ENCODE data around the gene KRTAP4-12.
"Not testable (repeated sequence)": the region's sequence is repeated elsewhere in the genome, so short reads cannot be mapped to it uniquely, and the experiment has no call there.

The KRTAP4-12 gene

DNA sequence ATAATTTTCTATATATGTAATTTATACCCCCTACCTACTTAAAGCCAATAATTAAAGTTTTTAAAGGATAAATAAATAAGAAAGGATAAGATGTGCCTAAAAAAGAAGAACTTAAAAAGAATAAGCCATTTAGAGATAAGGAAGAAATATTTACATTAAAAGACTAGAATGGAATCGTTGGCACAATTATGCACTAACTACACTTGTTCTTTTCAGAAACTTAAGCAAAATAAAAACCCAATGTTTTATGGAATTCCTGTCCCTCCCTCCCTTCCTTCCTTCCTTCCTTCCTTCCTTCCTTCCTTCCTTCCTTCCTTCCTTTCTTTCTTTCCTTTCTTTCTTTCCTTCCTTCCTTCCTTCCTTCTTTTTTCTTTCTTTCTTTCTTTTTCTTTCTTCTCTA is 20.9 kb upstream of the KRTAP4-12 start:
- no peak for DNase-seq (ENCODE audit: low spot score in 2 of 2)
- Histone ChIP-seq H3K36me3 (replicated peaks) (no peaks in the 10 kb centered on the region), H3K4me1 (no peaks in the 10 kb centered on the region), H3K4me3 (no peak overlapping the region), H3K27me3 (ENCODE audit: low read depth) (0 out of 2 replicates have a peak, but pooled peaks cover 5% of the 10 kb centered on the region), H3K9me3 (no peaks in the 10 kb centered on the region; the same call in 1 of the 2 replicates)
- in situ Hi-C loops (cut with MboI; ENCODE audit: low sequenced_read_pairs): no loop called here

DNA sequence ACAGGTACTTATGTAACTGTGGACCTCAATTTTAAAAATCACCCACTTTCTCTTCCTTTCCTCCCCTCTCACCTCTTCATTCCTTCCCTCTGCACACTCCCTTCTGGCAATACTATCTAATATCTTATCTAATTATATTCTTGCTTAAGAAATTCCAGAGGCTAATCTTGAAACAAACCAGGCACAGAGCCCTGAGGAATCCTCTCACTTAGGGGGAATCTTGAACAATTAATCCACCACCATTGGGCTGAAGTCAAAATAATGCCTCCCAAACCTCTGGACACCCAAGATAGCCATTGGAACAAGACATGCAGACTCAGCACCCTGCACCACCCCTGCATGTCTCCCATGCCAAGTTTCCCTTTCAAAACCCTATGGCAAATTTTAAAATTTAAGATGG is 17.4 kb upstream of the KRTAP4-12 start:
- DNase-seq (ENCODE audit: low spot score in 2 of 2): no peak
- H3K27me3 ChIP-seq (ENCODE audit: low read depth): 0 out of 2 replicates have a peak, but pooled peaks cover 3% of the 10 kb centered on the region
- H3K4me3 ChIP-seq: no peak overlapping the region
- in situ Hi-C loops (cut with MboI; ENCODE audit: low sequenced_read_pairs): no loop called here
- no peaks in the 10 kb centered on the region for H3K9me3 ChIP-seq
- no peaks in the 10 kb centered on the region for H3K4me1 ChIP-seq
- no peaks in the 10 kb centered on the region for H3K36me3 ChIP-seq (replicated peaks)

DNA sequence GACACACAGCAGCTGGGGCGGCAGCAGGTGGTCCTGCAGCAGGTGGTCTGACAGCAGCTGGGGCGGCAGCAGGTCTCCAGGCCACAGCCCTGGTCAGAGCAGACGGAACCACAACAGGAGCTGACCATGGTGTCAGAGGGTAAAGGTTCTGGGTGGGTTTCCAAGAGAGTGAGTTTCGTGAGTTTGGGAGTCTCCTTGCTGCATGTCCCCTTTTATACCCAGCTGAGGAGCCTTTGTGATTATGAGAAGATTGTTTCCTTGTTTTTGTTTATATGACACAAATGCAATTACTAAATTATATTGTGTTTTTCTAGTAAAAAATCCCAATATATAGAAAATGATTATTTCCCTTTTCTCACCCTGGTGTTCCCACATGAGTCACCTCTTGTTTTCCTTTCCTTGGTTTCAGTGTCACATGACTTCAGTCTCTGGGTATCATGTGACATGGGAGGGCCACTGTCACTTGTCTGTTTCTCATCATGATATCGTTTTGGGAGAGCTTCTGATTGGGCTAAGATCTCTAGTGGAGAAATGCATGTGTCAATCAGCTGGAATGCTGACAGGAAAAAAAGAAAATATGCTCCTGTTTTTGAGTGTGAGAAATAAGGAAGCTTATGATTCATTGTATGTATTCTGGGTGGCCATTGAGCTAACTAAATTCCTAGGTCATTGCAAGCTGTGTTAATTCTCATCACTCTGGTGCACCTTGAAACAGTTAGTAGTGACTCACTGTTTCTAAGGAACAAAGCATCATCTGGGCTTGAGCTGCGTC is 16.6 kb upstream of the KRTAP4-12 start, which contains the start of gene KRTAP4-6:
Gene KRTAP4-6 (minus strand): TSS at position 185 of the 772 bp plus-strand sequence. CDS start 57 bp downstream, at position 128.
- no peaks in the 10 kb centered on the region for H3K9me3 ChIP-seq
- in situ Hi-C loops (cut with MboI; ENCODE audit: low sequenced_read_pairs): no loop called here
- no peaks in the 10 kb centered on the region for H3K27me3 ChIP-seq (ENCODE audit: low read depth)
- DNase-seq (ENCODE audit: low spot score in 2 of 2): no peak
- no peaks in the 10 kb centered on the region for H3K36me3 ChIP-seq (replicated peaks)
- no peaks in the 10 kb centered on the region for H3K4me1 ChIP-seq
- H3K4me3 ChIP-seq: no peak within 1 kb of the TSS

DNA sequence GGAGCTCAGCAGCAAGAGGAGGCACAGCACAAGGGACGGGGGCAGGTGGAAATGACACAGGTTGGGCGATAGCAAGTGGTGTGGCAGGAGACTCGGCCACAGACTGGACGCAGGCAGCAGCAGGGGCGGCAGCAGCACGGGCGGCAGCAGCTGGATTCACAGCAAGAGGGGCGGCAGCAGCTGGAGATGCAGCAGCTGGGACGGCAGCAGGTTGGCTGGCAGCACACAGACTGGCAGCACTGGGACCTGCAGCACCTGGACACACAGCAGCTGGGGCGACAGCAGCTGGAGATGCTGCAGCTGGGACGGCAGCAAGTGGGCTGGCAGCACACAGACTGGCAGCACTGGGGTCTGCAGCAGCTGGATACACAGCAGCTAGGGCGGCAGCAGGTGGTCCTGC is 15.9 kb upstream of the KRTAP4-12 start:
- in situ Hi-C loops (cut with MboI; ENCODE audit: low sequenced_read_pairs): not testable (repeated sequence)

DNA sequence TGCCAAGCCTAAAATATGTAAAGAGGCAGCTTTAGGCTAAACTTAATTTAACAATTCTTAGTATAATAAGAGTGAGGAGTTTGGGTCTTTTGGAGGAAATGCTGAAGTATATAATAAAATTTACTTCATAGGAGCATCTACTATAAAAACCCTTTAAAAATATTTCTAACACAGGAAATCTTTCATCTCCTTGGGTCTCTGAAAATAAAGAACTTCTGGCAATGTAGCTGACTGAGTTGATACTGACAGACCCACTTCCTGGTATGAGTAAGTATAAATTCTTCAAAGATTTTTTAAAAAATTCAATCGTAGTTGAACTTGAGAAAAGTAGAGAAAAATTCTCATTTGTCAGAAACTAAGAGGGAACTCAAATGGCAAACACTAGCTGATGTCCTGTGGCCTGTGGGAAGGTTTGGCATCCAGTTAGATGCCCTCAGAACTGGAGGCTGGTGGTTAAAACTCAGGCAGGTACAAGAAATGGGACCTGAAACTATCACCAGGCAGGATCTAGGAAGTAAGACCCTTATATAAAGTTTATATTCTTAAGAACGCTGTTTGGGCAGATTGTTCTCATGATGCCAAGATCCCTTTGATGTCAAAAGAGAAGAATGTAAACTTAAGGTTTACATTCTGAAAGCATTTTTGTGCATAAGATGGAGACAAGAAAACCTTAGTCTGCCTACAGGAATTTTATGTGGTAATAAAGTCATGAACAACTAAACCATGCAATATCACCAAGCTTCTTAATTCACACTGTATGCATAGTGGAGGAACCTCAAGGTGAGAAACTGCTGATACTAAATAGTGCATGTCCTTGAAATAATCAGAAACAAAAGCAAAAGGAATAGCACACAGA is 10.1 kb upstream of the KRTAP4-12 start:
- in situ Hi-C loops (cut with MboI; ENCODE audit: low sequenced_read_pairs): no loop called here

More for the DNA sequence above, 15.9 kb upstream of the KRTAP4-12 start:
- H3K36me3 ChIP-seq (replicated peaks); H3K4me3 ChIP-seq; H3K27me3 ChIP-seq (ENCODE audit: low read depth); DNase-seq (ENCODE audit: low spot score in 2 of 2); H3K9me3 ChIP-seq; H3K4me1 ChIP-seq: not testable (repeated sequence)

DNA sequence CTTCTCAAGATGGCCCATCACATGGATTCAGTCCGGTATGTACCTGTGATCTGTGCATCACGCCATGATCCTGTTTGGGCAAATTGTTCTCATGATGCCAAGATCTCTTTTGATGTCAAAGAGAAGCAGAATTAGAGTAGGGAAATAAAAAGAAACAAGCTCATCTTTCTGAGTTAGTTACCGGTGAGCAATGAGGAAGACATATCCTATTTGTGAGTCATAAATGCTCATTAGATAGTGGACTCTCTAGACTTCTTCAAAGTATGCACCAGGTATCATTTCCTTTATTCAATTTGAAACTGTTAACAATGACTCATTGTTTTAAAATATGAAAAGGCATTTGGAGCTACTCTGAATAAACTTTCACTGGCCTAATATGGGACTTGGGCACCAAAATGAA is 8.0 kb upstream of the KRTAP4-12 start:
- no peaks in the 10 kb centered on the region for H3K27me3 ChIP-seq (ENCODE audit: low read depth)
- in situ Hi-C loops (cut with MboI; ENCODE audit: low sequenced_read_pairs): no loop called here
- no peak for DNase-seq (ENCODE audit: low spot score in 2 of 2)

More for the DNA sequence above, 10.1 kb upstream of the KRTAP4-12 start:
- H3K27me3 ChIP-seq (ENCODE audit: low read depth): no peaks in the 10 kb centered on the region
- no peak overlapping the region for H3K4me3 ChIP-seq
- H3K36me3 ChIP-seq (replicated peaks): no peaks in the 10 kb centered on the region
- no peak for DNase-seq (ENCODE audit: low spot score in 2 of 2)
- H3K4me1 ChIP-seq: no peaks in the 10 kb centered on the region
- H3K9me3 ChIP-seq: no peaks in the 10 kb centered on the region

DNA sequence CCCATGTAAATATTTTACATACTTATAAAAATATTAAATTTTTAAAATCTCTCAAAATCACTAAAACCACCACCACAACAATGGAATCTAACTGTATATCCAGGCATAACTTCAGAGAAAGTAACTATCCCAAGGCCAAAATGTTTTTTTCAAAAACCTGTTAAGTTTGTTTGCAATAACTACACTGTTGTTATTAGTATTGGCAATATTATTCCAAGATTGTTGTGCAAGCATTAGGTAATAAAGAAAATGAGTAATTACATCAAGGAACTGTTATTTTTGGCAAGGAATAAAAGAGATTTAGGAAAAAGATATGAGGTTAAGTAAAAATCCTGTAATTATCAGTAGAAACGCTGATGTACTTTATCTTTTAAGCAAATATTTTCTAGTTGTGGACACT is 3.4 kb upstream of the KRTAP4-12 start:
- no peak overlapping the region for H3K4me3 ChIP-seq
- no peaks in the 10 kb centered on the region; the same call in 1 of the 2 replicates for H3K27me3 ChIP-seq (ENCODE audit: low read depth)
- H3K36me3 ChIP-seq (replicated peaks): no peaks in the 10 kb centered on the region
- H3K9me3 ChIP-seq: no peaks in the 10 kb centered on the region
- no peaks in the 10 kb centered on the region for H3K4me1 ChIP-seq
- in situ Hi-C loops (cut with MboI; ENCODE audit: low sequenced_read_pairs): no loop called here
- no peak for DNase-seq (ENCODE audit: low spot score in 2 of 2)

More for the DNA sequence above, 8.0 kb upstream of the KRTAP4-12 start:
- H3K4me3 ChIP-seq: no peak overlapping the region
- H3K4me1 ChIP-seq: no peaks in the 10 kb centered on the region
- H3K36me3 ChIP-seq (replicated peaks): no peaks in the 10 kb centered on the region
- no peaks in the 10 kb centered on the region for H3K9me3 ChIP-seq

DNA sequence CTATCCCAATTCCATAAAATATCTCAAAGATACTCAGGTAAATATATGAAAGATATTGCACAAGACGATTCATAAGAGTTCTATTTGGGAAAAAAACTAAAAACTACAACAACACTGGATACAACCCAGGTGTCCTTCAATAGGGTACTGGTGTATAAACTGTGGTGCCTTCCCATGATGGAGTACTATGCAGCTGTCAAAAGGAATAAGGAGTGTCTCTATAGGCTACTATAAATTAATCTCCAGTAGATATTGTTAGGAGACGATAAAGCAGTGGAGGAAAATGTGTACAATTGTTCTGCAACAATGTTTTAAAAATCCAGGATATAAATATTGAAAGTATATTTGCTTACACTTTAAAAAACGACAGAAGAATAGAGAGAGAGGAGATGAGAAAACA is 2.4 kb upstream of the KRTAP4-12 start:
- Histone ChIP-seq H3K9me3 (no peaks in the 10 kb centered on the region), H3K4me3 (no peak overlapping the region), H3K4me1 (no peaks in the 10 kb centered on the region), H3K27me3 (ENCODE audit: low read depth) (no peaks in the 10 kb centered on the region; the same call in 1 of the 2 replicates), H3K36me3 (replicated peaks) (no peaks in the 10 kb centered on the region)
- in situ Hi-C loops (cut with MboI; ENCODE audit: low sequenced_read_pairs): no loop called here
- DNase-seq (ENCODE audit: low spot score in 2 of 2): no peak

DNA sequence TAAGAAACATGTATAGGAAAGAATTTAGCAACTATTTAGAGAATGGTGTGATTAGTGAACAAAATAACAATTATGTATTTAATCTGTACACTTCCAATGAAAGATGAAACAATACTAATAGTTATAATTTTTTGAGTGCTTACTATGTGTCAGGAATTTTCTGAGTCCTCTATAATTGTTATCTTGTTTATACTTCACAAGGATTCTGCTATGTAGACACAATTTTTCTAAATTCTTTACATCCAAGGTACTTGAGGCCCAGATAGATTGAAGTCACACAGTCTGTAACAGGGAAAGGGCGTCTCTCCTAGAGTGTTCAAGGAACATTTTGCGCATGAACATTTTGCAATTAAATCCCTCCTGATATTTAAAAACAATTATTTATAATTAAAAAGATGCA is 1.1 kb upstream of the KRTAP4-12 start:
- in situ Hi-C loops (cut with MboI; ENCODE audit: low sequenced_read_pairs): no loop called here
- Histone ChIP-seq H3K4me1 (no peaks in the 10 kb centered on the region), H3K4me3 (no peak overlapping the region), H3K27me3 (ENCODE audit: low read depth) (no peaks in the 10 kb centered on the region; the same call in 1 of the 2 replicates), H3K36me3 (replicated peaks) (no peaks in the 10 kb centered on the region), H3K9me3 (no peaks in the 10 kb centered on the region)
- no peak for DNase-seq (ENCODE audit: low spot score in 2 of 2)

DNA sequence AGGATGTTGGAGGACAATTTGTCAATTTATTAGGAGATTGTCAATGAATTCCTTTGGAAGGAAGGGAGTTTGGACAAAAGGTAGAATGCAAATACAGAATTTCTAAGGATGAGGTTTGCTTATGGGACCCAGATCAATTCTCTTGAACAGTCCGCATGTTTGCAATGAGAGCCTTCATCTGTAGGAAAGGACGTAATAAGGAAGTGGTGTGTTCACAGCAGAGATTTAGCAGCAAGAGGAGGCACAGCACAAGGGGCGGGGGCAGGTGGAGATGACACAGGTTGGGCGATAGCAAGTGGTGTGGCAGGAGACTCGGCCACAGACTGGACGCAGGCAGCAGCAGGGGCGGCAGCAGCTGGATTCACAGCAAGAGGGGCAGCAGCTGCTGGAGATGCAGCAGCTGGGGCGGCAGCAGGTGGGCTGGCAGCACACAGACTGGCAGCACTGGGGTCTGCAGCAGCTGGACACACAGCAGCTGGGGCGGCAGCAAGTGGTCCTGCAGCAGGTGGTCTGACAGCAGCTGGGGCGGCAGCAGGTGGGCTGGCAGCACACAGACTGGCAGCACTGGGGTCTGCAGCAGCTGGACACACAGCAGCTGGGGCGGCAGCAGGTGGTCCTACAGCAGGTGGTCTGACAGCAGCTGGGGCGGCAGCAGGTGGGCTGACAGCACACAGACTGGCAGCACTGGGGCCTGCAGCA is 541 bp downstream of the KRTAP4-12 start:
- H3K36me3 ChIP-seq (replicated peaks); H3K27me3 ChIP-seq (ENCODE audit: low read depth); H3K4me1 ChIP-seq; H3K4me3 ChIP-seq; DNase-seq (ENCODE audit: low spot score in 2 of 2); H3K9me3 ChIP-seq; in situ Hi-C loops (cut with MboI; ENCODE audit: low sequenced_read_pairs): not testable (repeated sequence)

DNA sequence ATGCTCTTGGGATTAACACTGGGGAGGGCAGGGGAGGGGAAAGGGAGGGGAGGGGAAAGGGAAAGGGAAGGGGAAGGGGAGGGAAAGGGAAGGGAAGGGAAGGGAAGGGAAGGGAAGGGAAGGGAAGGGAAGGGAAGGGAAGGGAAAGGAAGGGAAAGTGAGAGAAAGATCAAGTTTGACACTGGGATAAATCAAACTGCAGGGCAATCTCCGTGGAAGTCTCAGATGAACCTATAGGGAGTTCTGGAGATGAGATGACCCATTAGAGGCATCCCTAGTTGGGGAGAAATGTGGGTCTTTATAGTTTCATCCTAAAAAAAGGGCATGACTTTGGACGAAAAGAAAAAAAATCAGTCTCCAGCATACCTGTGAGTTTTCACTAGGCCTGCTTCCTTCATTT is 2.2 kb downstream of the KRTAP4-12 start:
- no peak overlapping the region for H3K4me3 ChIP-seq
- peaks cover 3% of the 10 kb centered on the region; the same call in 1 of the 2 replicates for H3K27me3 ChIP-seq (ENCODE audit: low read depth)
- no peaks in the 10 kb centered on the region for H3K36me3 ChIP-seq (replicated peaks)
- H3K4me1 ChIP-seq: no peaks in the 10 kb centered on the region
- no peaks in the 10 kb centered on the region for H3K9me3 ChIP-seq
- no peak for DNase-seq (ENCODE audit: low spot score in 2 of 2)
- in situ Hi-C loops (cut with MboI; ENCODE audit: low sequenced_read_pairs): no loop called here

DNA sequence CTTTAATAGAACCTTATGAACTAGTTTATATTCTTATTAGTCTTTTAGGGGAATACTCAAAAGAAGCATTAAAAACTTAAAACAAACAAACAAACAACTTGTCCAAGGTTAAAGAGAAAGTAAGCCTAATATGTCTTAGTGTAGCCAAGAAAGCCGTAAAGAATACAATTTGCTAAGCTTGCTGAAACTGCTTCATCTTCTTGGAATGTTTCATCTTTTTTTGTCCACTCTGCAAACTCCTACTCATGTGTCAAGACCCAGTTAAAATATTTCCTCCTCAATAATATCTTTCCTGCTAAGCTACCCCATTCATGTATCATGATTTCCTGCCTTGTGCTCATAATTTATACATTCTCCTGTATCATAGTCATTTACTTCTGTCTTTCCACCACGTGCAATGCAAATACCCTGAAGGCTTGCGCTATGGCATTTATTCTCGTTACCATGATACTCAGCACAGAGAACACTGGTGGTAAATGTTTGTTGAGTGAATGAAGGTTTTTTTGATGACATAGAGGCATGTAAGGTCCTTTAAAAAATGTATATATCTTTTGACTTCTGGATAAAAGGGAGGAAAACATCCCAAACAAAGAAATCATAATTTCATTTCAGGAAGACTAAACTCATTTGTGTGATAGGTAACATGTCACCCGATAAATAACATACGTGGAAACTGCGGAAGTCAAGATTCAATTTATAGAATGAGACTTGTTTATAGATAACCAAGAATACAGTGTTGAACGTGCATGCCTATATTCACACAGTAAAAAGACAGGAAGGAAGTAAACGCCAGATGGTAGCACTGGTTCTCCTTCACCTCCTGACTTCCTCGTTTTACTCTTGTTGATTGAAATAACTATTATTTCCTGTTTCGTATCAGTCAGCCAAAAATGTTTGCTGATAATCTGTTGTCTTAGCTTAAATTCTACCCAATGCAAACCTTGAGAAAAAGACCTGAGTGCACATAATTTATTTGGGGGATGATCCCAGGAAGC is 4.0 kb downstream of the KRTAP4-12 start:
- H3K4me1 ChIP-seq; in situ Hi-C loops (cut with MboI; ENCODE audit: low sequenced_read_pairs); H3K9me3 ChIP-seq; H3K36me3 ChIP-seq (replicated peaks); DNase-seq (ENCODE audit: low spot score in 2 of 2); H3K27me3 ChIP-seq (ENCODE audit: low read depth); H3K4me3 ChIP-seq: not testable (repeated sequence)

DNA sequence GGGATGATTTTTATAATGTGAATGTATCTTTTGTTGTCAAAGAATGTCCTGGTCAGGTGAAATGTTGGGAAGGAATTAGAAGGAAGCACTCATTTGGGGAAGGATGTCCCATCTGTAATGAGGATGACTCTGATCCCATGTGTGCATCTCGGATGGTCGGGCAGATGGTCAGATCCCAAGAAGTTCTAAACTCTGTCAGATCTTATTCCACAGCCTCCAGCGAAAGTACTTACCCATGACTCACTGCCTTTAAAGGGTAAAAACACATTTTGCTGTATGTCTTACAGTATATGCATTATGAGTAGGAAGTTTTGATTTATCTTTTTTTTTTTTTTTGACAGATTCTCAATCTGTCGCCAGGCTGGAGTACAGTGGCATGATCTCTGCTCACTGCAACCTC is 5.3 kb downstream of the KRTAP4-12 start:
- in situ Hi-C loops (cut with MboI; ENCODE audit: low sequenced_read_pairs): no loop called here
- H3K4me3 ChIP-seq: no peak overlapping the region
- DNase-seq (ENCODE audit: low spot score in 2 of 2): no peak

More for the DNA sequence above, 5.3 kb downstream of the KRTAP4-12 start:
- no peaks in the 10 kb centered on the region for H3K36me3 ChIP-seq (replicated peaks)
- H3K27me3 ChIP-seq (ENCODE audit: low read depth): 0 out of 2 replicates have a peak, but pooled peaks cover 3% of the 10 kb centered on the region
- H3K9me3 ChIP-seq: no peaks in the 10 kb centered on the region
- H3K4me1 ChIP-seq: no peaks in the 10 kb centered on the region

Measured in HAP-1 (cell line).